Neural cell (in vitro differentiated cells): ENCODE data around the gene NRCAM. TPM values are rescaled to one million over a fixed set of nuclear protein-coding genes. Genes with fewer than 3 reads are reported as not detected.

Experiments used
- H2AFZ ChIP-seq: fragments of 200-600, 300-800 bp; sonication (generic), shearing (Covaris generic); 2 replicates; pipeline ENCODE4 v1.6.0; 2014; ENCODE audit warnings: low read depth, mild to moderate bottlenecking, antibody characterized with exemption, low read length, moderate library complexity
- H3F3A ChIP-seq: fragments of 200-600 bp; shearing (Covaris generic); 2 replicates; pipeline ENCODE4 v1.6.1; 2016; ENCODE audit warnings: mild to moderate bottlenecking, moderate library complexity, mixed read lengths, antibody characterized with exemption, low read length; ENCODE audit not compliant: insufficient read depth, poor library complexity, severe bottlenecking
- H3K27ac ChIP-seq: fragments of 200-600, 300-800 bp; sonication (generic), shearing (Covaris generic); 2 replicates; pipeline ENCODE4 v1.5.1; 2014; ENCODE audit warnings: mild to moderate bottlenecking, low read length, moderate library complexity
- H3K27me3 ChIP-seq: fragments of 300-800, 200-600 bp; sonication (generic), shearing (Covaris generic); 2 replicates; pipeline ENCODE4 v1.6.0; 2014; ENCODE audit warnings: mild to moderate bottlenecking, low read depth, low read length, moderate library complexity; ENCODE audit not compliant: insufficient read depth
- H3K36me3 ChIP-seq: fragments of 300-800, 200-600 bp; sonication (generic), shearing (Covaris generic); 2 replicates; pipeline ENCODE4 v1.5.1; 2014; ENCODE audit warnings: mild to moderate bottlenecking, antibody characterized with exemption, low read length, moderate library complexity; ENCODE audit not compliant: insufficient read depth
- H3K4me2 ChIP-seq: fragments of 300-800, 200-600 bp; sonication (generic), shearing (Covaris generic); 2 replicates; pipeline ENCODE4 v1.6.0; 2014; ENCODE audit warnings: mild to moderate bottlenecking, low read length
- H3K4me3 ChIP-seq: fragments of 300-800, 200-600 bp; sonication (generic), shearing (Covaris generic); 2 replicates; pipeline ENCODE4 v1.5.1; 2014; ENCODE audit warnings: mild to moderate bottlenecking, low read length, moderate library complexity
- H3K79me2 ChIP-seq: fragments of 200-600 bp; shearing (Covaris generic); replicated peaks from 2 replicates; pipeline ENCODE4 v1.6.0; 2014; ENCODE audit warnings: mild to moderate bottlenecking, low read length, moderate library complexity; ENCODE audit not compliant: insufficient read depth
- H3K9ac ChIP-seq: fragments of 300-800, 200-600 bp; sonication (generic), shearing (Covaris generic); 2 replicates; pipeline ENCODE4 v1.6.1; 2016; ENCODE audit warnings: mild to moderate bottlenecking, low read length, mixed read lengths
- H3K9me2 ChIP-seq: fragments of 200-600 bp; shearing (Covaris generic); 2 replicates; pipeline ENCODE4 v1.6.1; 2016; ENCODE audit warnings: mild to moderate bottlenecking, low read length, mixed read lengths; ENCODE audit not compliant: insufficient read depth
- H3K9me3 ChIP-seq: fragments of 200-600, 300-800 bp; sonication (generic), shearing (Covaris generic); 2 replicates; pipeline ENCODE4 v1.6.1; 2016; ENCODE audit warnings: mild to moderate bottlenecking, mixed run types, low read length, moderate library complexity, mixed read lengths
- H4K20me1 ChIP-seq: fragments of 200-600 bp; shearing (Covaris generic); 2 replicates; pipeline ENCODE4 v1.6.1; 2016; ENCODE audit warnings: mild to moderate bottlenecking, mixed run types; ENCODE audit not compliant: insufficient read depth
- CTCF ChIP-seq: fragments of 450-650 bp; IDR thresholded peaks from 2 replicates; pipeline ENCODE4 v1.5.1; 2014; ENCODE audit warnings: antibody characterized with exemption, mild to moderate bottlenecking, moderate library complexity; ENCODE audit not compliant: poor library complexity, severe bottlenecking
- EP300 ChIP-seq: fragments of 450-650 bp; conservative IDR thresholded peaks from 2 replicates; pipeline ENCODE4 v1.6.1; 2014; ENCODE audit warnings: antibody characterized with exemption, mild to moderate bottlenecking, moderate library complexity; ENCODE audit not compliant: poor library complexity, severe bottlenecking
- EZH2 ChIP-seq: fragments of 200-600, 300-800 bp; shearing (Covaris generic), sonication (generic); IDR thresholded peaks from 2 replicates; pipeline ENCODE4 v1.6.1; 2014; ENCODE audit warnings: antibody characterized with exemption, low read length, borderline replicate concordance, mild to moderate bottlenecking; ENCODE audit not compliant: insufficient read depth, poor library complexity, severe bottlenecking
- MXI1 ChIP-seq: fragments of 450-650 bp; conservative IDR thresholded peaks from 2 replicates; pipeline ENCODE4 v1.6.1; 2014; ENCODE audit warnings: antibody characterized with exemption, mild to moderate bottlenecking; ENCODE audit not compliant: poor library complexity, severe bottlenecking
- POLR2AphosphoS5 ChIP-seq: IDR thresholded peaks from 2 replicates; pipeline ENCODE4 v1.6.1; 2012
- RAD21 ChIP-seq: fragments of 450-650 bp; conservative IDR thresholded peaks from 2 replicates; pipeline ENCODE4 v1.6.1; 2014; ENCODE audit warnings: antibody characterized with exemption, mild to moderate bottlenecking, moderate library complexity
- REST ChIP-seq: IDR thresholded peaks from 2 replicates; pipeline ENCODE4 v1.6.1; 2012; ENCODE audit warnings: borderline replicate concordance
- SMC3 ChIP-seq: fragments of 450-650 bp; conservative IDR thresholded peaks from 2 replicates; pipeline ENCODE4 v1.6.1; 2014; ENCODE audit warnings: antibody characterized with exemption, mild to moderate bottlenecking, moderate library complexity; ENCODE audit not compliant: poor library complexity
- TAF1 ChIP-seq: IDR thresholded peaks from 2 replicates; pipeline ENCODE4 v1.6.1; 2012; ENCODE audit warnings: low read depth
- polyA plus RNA-seq: library from polyadenylated mRNA; depleted of rRNA; stranded (reverse); fragments of >200 nt; gene quantifications from 2 replicates; pipeline ENCODE4 v1.2.3, GENCODE V29; 2014

The NRCAM gene
- polyA plus RNA-seq, 1 donor from 2014 or later: 90.9 TPM

GRCh38 chr7:108434010-108434409 is 22.2 kb downstream of the NRCAM start:
- Histone ChIP-seq H3K4me3 (no peak overlapping the region), H3K27ac (no peak overlapping the region), H3F3A (no peaks in the 10 kb centered on the region), H3K9me2 (no peaks in the 10 kb centered on the region), H3K36me3 (no peaks in the 10 kb centered on the region), H3K79me2 (peaks cover 56% of the 10 kb centered on the region), H2AFZ (no peak overlapping the region), H3K9me3 (no peaks in the 10 kb centered on the region), H3K27me3 (no peaks in the 10 kb centered on the region), H3K9ac (no peak overlapping the region), H3K4me2 (no peak overlapping the region), H4K20me1 (no peaks in the 10 kb centered on the region)
- TF ChIP-seq CTCF (no peak), REST (no peak), SMC3 (no peak)

GRCh38 chr7:108431099-108431498 is 25.1 kb downstream of the NRCAM start:
- Histone ChIP-seq H3K36me3 (no peaks in the 10 kb centered on the region), H3K27ac (no peak overlapping the region), H3K4me2 (no peak overlapping the region), H3K9ac (no peak overlapping the region), H3F3A (no peaks in the 10 kb centered on the region), H3K27me3 (no peaks in the 10 kb centered on the region), H3K9me3 (no peaks in the 10 kb centered on the region), H3K4me3 (no peak overlapping the region), H3K79me2 (peaks cover 43% of the 10 kb centered on the region), H4K20me1 (no peaks in the 10 kb centered on the region), H3K9me2 (no peaks in the 10 kb centered on the region), H2AFZ (no peak overlapping the region)
- TF ChIP-seq MXI1 (no peak), POLR2AphosphoS5 (no peak), REST (no peak), EZH2 (no peak), SMC3 (no peak), EP300 (no peak), RAD21 (no peak), CTCF (no peak), TAF1 (no peak)
